Stimulated activated CD4-positive, alpha-beta T cell treated with anti-CD3 and anti-CD28 coated beads, Interleukin-4, amount 100 ng/mL, for 24 hours (primary cell): ENCODE measurements around the gene PELI3.
A peak's percentile ranks its signal among the peaks of the same experiment; 100 is the strongest.

Source experiments
- DNase-seq: peaks from one replicate; pipeline ENCODE4 v3.0.0-alpha.2; 2020

Gene PELI3

DNA sequence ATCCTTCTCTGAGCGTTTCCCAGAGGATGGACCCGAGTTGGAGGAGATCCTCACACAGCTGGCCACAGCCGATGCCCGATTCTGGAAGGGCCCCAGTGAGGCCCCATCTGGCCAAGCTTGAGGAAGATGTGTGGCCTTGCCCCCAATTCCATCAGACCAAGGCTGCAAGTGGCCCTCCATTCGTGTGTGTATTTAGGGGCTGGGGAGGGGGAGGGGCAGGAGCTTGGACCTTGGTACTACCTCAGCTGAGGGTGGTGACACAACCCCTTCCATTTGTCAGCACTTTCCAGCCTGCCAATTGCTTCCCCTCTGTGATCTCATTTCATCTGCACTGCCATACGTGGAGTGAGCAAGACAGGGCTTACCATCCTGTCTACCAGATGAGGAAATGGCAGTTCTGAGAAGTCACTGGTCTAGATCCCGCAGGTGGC lies 42.4 kb downstream of the PELI3 start:
- DNase-seq, result no peak

DNA sequence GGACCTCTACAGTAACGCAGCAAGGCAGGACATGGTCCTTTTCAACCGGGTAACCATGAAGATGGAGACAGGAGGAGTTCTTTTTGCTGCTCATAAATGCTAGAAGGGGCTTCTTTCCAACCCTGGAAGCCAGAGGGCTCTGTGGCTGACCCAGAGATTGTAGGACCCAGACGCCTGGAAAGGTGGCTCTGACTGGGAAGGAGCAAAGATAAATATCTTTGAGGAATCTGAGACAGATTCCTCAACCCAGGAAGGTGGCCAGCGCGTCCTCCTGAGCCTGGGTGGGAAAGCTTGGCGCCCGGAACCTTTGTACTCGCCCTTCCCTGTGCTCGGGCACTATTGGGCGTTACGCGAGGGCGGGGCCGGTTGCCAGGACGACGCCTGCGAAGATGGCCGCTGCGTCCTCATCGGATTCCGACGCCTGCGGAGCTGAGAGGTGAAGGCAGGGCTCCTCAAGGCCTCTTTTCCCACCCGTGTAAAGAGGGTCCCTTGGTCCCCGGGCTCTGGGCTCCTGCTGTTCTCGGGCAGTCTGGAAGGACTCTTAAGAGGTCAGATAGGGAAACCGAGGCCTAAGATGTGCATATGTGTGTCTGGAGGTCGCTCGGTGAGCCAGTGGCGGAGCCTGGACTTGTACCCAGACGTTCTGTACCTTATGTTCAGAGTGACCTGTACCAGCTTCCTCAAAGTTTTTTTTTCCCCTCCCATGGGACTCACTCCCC lies 43.7 kb downstream of the PELI3 start, which contains the start of gene BBS1:
Gene BBS1, plus strand, starts transcription at position 365 of the 719 bp plus-strand sequence. Its CDS starts 25 bp downstream, at position 390.
- peak; percentile 86 for DNase-seq

DNA sequence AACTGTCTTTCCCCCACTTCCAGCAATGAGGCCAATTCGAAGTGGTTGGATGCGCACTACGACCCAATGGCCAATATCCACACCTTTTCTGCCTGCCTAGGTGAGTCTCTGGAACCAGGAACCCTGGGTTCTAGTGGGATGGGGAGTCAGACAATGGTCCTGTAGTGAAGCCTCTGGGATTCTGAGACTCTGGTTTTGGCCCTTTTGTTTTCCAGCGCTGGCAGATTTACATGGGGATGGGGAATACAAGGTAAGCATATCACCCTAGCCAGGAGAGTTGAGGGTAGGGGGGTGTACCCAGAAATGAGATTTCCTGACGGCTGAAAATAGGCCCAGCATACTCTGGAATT lies 44.3 kb downstream of the PELI3 start:
- no peak for DNase-seq

GRCh38 chr11:66523611-66524010 lies 56.9 kb downstream of the PELI3 start:
- no peak for DNase-seq

DNA sequence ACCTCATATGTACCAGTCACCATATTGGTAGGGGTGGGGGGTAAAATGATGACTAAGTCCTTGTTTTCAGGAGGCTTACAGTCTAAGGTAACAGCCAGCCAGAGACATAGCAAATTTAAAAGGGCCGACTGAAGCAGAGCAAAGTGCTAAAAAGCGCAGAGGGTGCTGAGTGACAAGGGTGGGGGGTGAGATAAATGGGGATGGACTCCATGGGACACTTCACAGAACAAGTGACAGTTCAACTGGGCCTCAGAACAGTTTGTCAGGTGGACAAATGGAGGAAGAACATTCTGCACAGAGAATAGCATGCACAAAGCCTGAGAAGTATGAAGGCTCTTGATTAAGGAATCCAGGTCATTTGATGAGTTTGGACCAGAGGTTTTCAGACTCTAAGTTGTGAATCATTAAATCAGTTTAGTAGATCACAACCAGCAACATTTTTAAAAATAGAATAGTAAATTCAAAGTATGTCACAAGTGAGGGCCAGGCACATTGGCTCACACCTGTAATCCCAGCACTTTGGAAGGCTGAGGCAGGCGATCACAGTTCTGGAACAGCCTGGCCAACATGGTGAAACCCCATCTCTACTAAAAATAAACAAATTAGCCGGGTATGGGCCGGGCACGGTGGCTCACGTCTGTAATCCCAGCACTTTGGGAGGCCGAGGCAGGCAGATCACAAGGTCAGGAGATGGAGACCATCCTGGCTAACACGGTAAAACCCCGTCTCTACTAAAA lies 57.8 kb downstream of the PELI3 start:
- DNase-seq, result no peak
